Measurements from ENCODE around the gene SLC25A11.
A peak's percentile ranks its signal among the peaks of the same experiment; 100 is the strongest.

Gene SLC25A11

GRCh38 chr17:4936436-4936835 is 3.4 kb downstream of the SLC25A11 start:
- ChIA-PET POLR2A (no interaction called here), CTCF (interaction anchor here (1.0 to 2.7 kb wide), 2 partner anchors 17 to 27 kb away, joined by 3 to 11 read pairs; no protein-coding TSS in a partner anchor)
- DNase-seq (ENCODE audit: low read depth, low spot score): no peak
- H3K4me3 ChIP-seq (ENCODE audit: low read depth, low read length): no peak overlapping the region
- TF ChIP-seq, protein P1, sequence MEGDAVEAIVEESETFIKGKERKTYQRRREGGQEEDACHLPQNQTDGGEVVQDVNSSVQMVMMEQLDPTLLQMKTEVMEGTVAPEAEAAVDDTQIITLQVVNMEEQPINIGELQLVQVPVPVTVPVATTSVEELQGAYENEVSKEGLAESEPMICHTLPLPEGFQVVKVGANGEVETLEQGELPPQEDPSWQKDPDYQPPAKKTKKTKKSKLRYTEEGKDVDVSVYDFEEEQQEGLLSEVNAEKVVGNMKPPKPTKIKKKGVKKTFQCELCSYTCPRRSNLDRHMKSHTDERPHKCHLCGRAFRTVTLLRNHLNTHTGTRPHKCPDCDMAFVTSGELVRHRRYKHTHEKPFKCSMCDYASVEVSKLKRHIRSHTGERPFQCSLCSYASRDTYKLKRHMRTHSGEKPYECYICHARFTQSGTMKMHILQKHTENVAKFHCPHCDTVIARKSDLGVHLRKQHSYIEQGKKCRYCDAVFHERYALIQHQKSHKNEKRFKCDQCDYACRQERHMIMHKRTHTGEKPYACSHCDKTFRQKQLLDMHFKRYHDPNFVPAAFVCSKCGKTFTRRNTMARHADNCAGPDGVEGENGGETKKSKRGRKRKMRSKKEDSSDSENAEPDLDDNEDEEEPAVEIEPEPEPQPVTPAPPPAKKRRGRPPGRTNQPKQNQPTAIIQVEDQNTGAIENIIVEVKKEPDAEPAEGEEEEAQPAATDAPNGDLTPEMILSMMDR (IDR thresholded peaks at IDR 0.05; ENCODE audit: insufficient read depth, low read length, missing control alignments): no peak

GRCh38 chr17:4935650-4936049 is 4.2 kb downstream of the SLC25A11 start:
- DNase-seq (ENCODE audit: low read depth, low spot score): no peak
- TF ChIP-seq, protein P1 (IDR thresholded peaks at IDR 0.05; ENCODE audit: insufficient read depth, low read length, missing control alignments): no peak
- POLR2A ChIA-PET: no interaction called here
- CTCF ChIA-PET: interaction anchor here (2.7 kb wide), 1 partner anchor 26 kb away, joined by 11 read pairs; no protein-coding TSS in a partner anchor
- no peak overlapping the region for H3K4me3 ChIP-seq (ENCODE audit: low read depth, low read length)

GRCh38 chr17:4934173-4934979 is 5.5 kb downstream of the SLC25A11 start:
- ChIA-PET POLR2A (no interaction called here), CTCF (interaction anchor here (0.6 to 1.4 kb wide), 5 partner anchors 9 to 31 kb away, joined by 3 to 7 read pairs (median 5); partner anchors contain the start of gene CHRNE)
- TF ChIP-seq, protein P1 (IDR thresholded peaks at IDR 0.05; ENCODE audit: insufficient read depth, low read length, missing control alignments): peak; percentile 36
- no peak overlapping the region for H3K4me3 ChIP-seq (ENCODE audit: low read depth, low read length)
- DNase-seq (ENCODE audit: low read depth, low spot score): no peak

DNA sequence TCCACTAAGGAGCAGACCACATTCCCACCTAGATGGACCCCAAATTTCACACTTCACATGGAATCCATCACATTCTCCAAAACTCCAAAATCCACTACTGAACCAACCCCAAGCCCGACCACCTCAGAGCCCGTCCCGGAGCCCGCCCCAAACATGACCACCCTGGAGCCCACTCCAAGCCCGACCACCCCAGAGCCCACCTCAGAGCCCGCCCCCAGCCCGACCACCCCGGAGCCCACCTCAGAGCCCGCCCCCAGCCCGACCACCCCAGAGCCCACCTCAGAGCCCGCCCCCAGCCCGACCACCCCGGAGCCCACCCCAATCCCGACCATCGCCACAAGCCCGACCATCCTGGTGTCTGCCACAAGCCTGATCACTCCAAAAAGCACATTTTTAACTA is 6.2 kb downstream of the SLC25A11 start:
- ChIA-PET CTCF (interaction anchor here (0.9 to 1.4 kb wide), 3 partner anchors 11 to 30 kb away, joined by 4 to 6 read pairs (median 5); partner anchors contain the start of gene CHRNE), POLR2A (no interaction called here)
- DNase-seq (ENCODE audit: low read depth, low spot score): no peak
- no peak overlapping the region for H3K4me3 ChIP-seq (ENCODE audit: low read depth, low read length)
- TF ChIP-seq, protein P1 (IDR thresholded peaks at IDR 0.05; ENCODE audit: insufficient read depth, low read length, missing control alignments): no peak

GRCh38 chr17:4932756-4933155 is 7.1 kb downstream of the SLC25A11 start:
- no peak overlapping the region for H3K4me3 ChIP-seq (ENCODE audit: low read depth, low read length)
- CTCF ChIA-PET: interaction anchor here (1.0 to 1.3 kb wide), 2 partner anchors 24 to 55 kb away, joined by 3 to 6 read pairs; no protein-coding TSS in a partner anchor
- no peak for DNase-seq (ENCODE audit: low read depth, low spot score)
- TF ChIP-seq, protein P1 (IDR thresholded peaks at IDR 0.05; ENCODE audit: insufficient read depth, low read length, missing control alignments): no peak
- POLR2A ChIA-PET: interaction anchor here (1.2 kb wide), 2 partner anchors 8 to 11 kb away, joined by 3 to 4 read pairs; no protein-coding TSS in a partner anchor

- DNase-seq (ENCODE audit: low read depth, low spot score): no peak
- TF ChIP-seq, protein P1 (IDR thresholded peaks at IDR 0.05; ENCODE audit: insufficient read depth, low read length, missing control alignments): no peak
- no peak within 1 kb of the TSS for H3K4me3 ChIP-seq (ENCODE audit: low read depth, low read length)
- POLR2A ChIA-PET: interaction anchor here (1.2 kb wide), 2 partner anchors 7 to 10 kb away, joined by 3 to 4 read pairs; no protein-coding TSS in a partner anchor
- CTCF ChIA-PET: no interaction called here
Observed at GRCh38 chr17:4931963-4932362, 7.9 kb downstream of the SLC25A11 start, which contains the start of gene GP1BA. GP1BA (plus strand) TSS chr17:4932277; CDS start chr17:4932605, 328 bp downstream.
